Measurements from ENCODE around the gene TMEM60.

The TMEM60 gene

DNA sequence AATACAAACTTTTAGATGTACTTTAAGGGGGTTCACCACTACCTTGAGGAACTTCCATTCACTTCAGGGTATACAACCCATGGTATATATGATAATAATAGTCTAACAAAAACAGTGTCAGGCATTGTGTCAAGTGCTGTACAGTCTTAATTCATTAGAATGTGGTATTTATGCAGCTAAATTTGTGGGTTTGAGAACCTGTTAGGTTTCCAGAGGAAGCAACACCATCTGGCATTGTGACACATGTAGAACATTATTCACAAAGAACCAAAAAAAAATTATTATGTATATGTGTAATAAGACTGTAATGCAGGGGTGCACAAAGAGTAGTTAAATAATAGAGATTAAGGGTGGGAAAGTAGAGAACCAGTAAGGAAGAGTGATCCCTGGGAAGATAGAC lies 26.3 kb downstream of the TMEM60 start:
- DNase-seq, result no peak

DNA sequence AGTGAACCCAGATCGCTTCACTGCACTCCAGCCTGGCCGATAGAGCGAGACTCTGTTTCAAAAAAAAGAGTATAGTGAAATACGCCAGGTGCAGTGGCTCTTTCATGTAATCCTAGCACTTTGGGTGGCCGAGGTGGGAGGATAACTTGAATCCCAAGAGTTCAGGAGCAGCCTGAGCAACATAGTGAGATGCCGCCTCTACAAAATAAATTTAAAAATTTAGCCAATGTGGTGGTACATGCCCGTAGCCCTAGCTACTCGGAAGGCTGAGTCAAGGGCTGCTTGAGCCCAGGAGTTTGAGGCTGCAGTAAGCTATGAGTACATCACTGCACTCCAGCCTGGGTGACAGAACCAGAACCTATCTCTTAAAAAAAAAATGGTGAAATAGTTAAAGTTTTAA lies 27.9 kb downstream of the TMEM60 start:
- no peak for DNase-seq

DNA sequence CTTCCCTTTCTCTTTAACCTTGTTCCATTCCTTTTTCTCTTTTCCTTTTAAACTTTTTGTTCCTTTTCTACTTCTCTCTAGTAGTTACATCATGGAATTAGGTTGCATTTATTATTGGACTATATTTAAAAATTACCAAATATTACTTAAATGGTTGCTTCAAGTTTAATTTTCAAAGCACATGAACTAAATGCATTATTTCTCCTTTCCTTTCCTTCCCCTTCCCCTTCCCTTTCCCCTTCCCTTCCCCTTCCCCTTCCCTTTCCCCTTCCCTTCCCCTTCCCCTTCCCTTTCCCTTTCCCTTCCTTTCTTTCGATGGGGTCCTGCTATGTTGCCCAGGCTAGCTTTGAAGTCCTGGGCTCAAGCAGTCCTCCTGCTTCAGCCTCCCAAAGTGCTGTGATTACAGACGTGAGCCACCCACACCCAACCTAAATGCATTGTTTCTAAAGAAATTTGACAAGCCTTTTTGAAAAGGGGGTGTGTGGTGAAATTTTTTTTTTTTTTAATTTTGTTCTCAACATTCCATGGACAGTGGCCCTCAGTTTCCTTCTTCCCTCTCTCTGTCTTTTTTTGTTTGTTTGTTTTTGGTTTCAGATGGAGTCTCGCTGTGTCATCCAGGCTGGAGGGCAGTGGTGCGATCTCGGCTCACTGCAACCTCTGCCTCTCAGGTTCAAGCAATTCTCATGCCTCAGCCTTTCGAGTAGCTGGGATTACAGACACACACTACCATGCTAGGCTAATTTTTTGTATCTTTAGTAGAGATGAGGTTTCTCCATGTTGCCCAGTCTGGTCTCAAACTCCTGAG lies 31.2 kb downstream of the TMEM60 start:
- no peak for DNase-seq

DNA sequence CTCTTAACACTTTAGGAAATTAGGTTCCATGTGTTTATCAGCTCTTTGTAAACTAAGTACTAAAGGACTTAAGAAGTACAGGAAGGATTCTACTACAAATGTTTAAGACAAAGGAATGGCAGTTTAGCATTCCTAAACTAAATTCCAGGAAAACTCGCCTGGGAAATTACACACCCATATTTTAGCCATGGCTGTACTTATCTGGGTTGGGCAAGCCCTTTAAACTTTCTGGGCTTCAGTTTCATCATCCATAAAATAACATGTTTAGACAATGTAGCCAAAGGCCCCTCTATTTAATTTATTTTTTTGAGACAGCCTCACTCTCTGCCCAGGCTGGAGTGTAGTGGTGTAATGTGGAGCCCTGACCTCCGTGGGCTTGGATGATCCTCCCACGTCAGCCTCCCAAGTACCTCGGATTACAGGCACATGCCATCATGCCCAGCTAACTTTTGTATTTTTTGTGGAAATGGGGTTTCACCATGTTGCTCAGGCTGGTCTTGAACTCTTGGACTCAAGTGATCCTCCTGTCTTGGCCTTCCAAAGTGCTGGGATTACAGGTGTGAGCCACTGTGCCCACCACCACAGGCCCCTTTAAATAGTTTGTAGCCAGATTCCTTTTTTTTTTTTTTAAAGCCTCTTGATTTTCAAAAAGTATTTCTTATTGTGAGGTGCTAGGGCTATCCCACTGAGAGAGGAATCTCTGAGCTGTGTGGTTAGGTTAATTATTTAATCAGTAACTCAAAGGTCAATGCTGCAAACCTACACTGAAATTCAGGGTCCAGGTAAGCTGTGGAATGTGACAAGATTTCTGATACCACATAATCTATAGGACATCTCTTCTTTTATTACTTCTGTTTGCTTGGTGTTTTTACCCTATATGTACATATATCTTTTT lies 32.1 kb downstream of the TMEM60 start:
- no peak for DNase-seq

DNA sequence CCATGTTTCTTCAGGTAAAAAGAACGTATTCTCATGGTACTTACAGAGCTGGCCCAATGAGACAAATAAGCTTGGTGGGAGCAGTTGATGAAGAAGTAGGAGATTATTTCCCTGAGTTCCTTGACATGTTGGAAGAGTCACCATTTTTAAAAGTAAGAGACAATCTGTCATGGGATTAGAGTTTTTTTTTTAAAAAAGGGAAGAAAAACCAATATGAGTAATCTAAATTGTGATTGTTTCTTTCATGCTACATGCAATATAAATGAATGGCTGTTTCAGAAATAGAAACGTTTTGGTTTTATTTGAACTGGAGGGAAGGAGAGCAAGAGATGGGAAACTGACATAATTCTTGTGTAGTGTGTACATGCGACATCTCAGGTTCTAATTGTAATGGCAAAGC lies 32.8 kb downstream of the TMEM60 start:
- DNase-seq, result no peak

DNA sequence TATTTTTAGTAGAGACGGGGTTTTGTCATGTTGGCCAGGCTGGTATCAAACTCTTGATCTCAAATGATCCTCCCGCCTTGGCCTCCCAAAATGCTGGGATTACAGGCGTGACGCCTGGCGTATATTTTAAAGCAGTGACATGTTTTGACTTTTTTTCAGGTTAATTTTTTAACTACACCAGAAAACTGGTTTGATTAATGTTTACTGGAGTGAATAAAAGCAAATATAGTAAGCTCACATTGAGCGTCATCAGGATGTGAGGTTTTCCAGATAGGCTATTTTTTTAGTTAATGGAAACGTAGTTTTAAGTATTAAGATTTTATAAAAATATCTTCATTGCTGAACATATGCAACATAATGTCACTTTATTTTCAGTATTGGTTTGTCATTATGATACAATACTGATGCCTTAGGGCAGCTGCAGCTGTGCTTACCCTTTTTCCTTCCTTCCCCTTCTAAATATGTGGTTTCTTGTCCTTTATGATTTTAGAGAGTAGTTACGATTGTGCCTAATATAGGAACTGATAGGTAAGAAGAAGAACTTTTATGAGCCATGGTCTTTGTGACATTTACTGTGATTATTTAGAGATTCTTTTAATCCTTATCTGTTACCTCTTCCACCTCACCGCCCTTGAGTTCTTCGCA lies 37.3 kb downstream of the TMEM60 start:
- DNase-seq, result no peak

DNA sequence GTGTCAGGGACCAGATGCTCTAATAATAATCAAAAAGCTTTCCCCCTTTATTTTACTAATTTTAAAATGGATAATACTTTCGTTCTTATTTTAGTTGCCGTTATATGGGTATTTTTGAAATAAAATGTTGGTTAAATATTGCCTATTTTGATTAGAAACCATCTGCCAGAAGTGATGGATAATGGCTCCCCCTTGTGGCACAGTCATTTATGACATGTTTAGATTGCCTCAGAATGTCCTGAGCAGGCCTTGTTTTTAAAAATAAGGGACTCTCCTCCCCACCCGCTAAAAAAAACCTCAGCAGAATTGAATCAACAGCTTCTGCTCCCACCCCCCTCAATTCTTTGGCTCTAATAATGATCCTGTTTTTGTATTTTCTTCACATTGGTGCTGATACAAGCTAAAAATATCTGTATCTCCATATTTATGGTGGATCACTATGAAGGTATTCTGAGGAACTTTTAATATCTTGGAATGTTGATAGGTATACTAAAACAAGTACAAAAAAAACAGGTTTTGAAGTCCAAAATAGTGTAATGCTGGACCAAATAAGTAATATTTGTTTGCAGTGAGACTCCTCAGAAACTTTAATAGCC lies 38.8 kb downstream of the TMEM60 start:
- peak in 37 of 56 donors; percentile 1 to 83 (median 38) for DNase-seq

DNA sequence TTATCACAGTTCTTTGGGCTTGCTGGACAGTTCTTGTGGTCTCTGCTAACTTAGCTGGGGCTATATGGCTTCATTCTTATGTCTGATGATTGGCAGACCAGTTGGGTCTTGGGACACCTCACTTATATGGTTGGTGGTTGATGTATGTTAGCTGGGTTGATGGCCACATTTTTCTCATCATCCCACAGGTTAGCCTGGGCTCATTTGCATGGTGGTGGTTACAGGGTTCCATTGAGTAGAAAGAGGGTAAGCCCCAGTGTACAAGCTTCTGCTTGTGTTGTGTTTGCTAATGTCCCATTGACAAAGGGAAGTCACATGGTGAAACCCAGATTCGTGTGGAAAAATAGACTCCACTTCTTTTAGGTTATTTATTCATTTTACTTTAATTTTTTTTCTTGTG lies 40.6 kb downstream of the TMEM60 start:
- DNase-seq, result no peak

DNA sequence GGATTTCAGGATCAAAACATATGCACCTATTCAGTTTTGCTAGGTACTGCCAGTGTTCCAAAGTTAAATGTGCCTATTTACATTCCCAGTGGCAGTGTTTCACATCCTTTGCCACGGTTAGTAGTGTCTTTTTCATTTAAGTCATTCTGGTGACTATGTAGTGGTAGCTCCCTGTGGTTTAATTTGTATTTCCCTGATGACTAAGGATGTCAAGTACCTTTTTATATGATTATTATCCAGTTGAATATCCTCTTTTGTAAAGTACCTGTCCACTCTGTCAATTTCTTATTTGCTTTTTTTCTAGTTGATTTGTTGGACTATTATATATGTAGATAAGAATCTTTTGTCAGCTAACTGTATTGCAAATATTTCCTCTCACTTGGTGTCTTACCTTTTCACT lies 45.1 kb downstream of the TMEM60 start:
- no peak for DNase-seq

DNA sequence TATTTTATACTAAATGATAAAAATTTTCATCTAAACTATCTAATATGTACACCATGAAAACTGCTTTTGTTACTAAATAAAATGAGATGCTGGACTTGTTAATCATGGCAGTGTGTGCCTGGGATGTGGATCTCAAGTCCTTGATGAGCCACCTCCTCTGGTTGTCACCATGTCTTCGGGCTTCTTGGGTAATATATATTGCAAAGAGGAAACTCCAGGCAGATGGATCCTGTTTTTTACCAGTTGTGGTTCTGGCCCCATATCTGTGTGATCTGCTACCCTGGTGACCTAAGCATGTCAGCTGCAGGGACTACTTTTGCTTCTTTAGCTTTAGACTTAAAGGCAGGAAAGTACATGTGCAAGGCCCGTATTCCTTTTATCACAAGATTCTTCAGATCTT lies 46.2 kb downstream of the TMEM60 start:
- peak in 1 of 56 donors; percentile 2 for DNase-seq

DNA sequence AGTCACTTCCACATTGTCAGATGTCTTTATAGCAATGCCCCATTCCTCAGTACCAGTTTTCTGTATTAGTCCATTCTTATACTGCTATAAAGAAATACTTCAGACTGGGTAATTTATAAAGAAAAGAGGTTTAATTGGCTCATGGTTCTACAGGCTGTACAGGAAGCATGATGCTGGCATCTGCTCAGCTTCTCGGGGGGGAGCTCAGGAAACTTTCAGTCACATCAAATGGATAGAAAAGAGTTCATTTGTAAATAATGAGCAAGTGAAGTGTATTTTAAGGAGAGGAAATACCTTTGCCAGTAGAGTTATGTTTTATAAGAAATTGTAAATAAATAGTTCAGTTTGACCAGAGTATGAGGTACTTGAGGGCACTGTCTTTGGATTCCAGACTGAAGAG lies 50.5 kb downstream of the TMEM60 start:
- DNase-seq, result no peak

DNA sequence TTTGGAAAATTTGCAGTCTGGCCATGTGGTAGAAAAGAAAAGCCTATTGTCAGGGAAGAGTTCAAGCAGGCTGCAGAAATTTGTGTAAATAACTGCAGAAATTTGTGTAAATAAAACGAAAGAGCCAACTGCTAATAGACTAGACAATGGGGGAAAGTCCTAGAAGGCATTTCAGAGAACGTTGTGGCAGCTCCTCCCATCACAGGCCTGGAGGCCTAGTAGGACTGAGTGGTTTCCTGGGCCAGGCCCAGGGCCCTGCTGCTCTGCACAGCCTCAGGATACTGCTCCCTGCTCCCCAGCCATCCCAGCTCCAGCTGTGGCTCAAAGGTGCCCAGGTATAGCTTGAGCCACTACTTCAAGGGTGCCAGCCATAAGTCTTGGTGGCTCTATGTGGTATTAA lies 51.1 kb downstream of the TMEM60 start:
- DNase-seq, result no peak

DNA sequence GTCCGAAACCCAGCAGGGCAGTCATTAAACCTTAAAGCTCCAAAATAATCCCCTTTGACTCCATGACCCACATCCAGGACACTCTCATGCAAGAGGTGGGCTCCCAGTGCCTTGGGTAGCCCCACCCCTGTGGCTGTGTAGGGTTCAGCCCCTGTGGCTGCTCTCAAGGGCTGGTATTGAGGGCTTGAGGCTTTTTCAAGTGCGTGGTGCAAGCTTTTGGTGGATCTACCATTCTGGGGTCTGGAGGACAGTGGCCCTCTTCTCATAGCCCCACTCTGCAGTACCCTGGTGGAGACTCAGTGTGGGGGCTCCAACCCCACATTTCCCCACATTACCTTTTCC lies 51.4 kb downstream of the TMEM60 start:
- DNase-seq, result no peak

DNA sequence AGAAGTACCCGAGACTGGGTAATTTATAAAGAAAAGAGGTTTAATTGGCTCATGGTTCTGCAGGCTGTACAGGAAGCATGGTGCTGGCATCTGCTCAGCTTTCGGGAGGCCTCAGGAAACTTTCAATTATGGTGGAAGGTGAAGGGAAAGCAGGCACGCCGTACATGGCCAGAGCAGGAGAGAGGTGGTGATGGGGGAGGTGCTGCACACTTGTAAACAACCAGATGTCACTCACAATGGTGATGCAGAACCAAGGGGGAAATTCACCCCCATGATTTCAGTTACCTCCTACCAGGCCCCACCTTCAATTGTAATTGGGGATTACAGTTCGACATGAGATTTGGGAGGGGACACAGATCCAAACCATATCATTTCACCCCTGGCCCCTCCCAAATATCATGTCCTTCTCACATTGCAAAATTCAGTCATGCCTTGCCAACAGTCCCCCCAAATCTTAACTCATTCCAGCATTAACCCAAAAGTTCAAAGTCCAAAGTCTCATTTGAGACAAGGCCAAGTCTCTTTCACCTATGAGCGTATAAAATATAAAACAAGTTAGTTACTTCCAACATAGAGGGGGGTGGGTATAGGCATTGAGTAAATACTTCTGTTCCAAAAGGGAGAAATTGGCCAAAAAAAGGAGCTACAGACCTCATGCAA lies 51.9 kb downstream of the TMEM60 start:
- DNase-seq, result no peak

DNA sequence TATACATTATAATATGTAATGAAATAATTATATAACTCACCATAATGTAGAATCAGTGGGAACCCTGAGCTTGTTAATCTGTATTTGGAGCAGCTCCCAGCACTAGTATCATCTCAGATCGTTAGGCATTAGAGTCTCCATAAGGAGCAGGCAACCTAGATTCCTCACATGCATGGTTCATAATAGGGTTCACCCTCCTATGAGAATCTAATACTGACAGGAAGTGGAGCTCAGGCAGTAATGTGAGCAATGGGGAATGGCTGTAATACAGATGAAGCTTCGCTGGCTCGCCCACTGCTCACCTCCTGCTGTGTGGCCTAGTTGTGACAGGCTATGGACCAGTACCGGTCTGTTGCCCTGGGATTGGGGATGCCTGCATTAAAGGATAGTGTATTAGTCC lies 52.5 kb downstream of the TMEM60 start:
- DNase-seq, result no peak
